Activated CD8-positive, alpha-beta T cell treated with anti-CD3 and anti-CD28 coated beads for 36 hours (primary cell): ENCODE data around the gene PIGV. TPM values are rescaled to one million over a fixed set of nuclear protein-coding genes. Genes with fewer than 3 reads are reported as not detected.
"Not testable (repeated sequence)": the region's sequence is repeated elsewhere in the genome, so short reads cannot be mapped to it uniquely, and the experiment has no call there.

Experiments
- ATAC-seq: fragments of 200-7000 bp; cut with Tn5 transposase; one replicate; pipeline ENCODE4 v1.10.0; 2021; ENCODE audit warnings: mild to moderate bottlenecking, moderate library complexity
- CTCF ChIA-PET: fragments of 350-600 bp; sonication (Branson Sonifier 250); formaldehyde crosslinking; loops from one replicate; lab custom pipeline; 2021; ENCODE audit warnings: antibody characterized with exemption; lab: Charles Lee
- POLR2A ChIA-PET: fragments of 350-600 bp; sonication (Branson Sonifier 250); formaldehyde crosslinking; loops from one replicate; lab custom pipeline; 2021; ENCODE audit warnings: antibody characterized with exemption; lab: Charles Lee
- DNase-seq: peaks from one replicate; pipeline ENCODE4 v3.0.0-alpha.2; 2020
- H3K27ac Mint-ChIP-seq: one replicate; pipeline ENCODE4 v1.8.0; 2021; ENCODE audit warnings: mild to moderate bottlenecking, mixed read lengths
- H3K27me3 Mint-ChIP-seq: one replicate; pipeline ENCODE4 v1.8.0; 2021; ENCODE audit warnings: mixed read lengths
- H3K36me3 Mint-ChIP-seq: one replicate; pipeline ENCODE4 v1.8.0; 2021; ENCODE audit warnings: low read depth, mixed read lengths
- H3K4me1 Mint-ChIP-seq: one replicate; pipeline ENCODE4 v1.8.0; 2021; ENCODE audit warnings: low read depth, mixed read lengths
- H3K4me3 Mint-ChIP-seq: one replicate; pipeline ENCODE4 v1.8.0; 2021; ENCODE audit warnings: mild to moderate bottlenecking, moderate library complexity, mixed read lengths
- H3K9me3 Mint-ChIP-seq: one replicate; pipeline ENCODE4 v1.8.0; 2021; ENCODE audit warnings: mixed read lengths
- intact Hi-C: fragments of 100-400 bp; cut with micrococcal nuclease; formaldehyde crosslinking; loops from one replicate; pipeline ENCODE4 v1.10.0; 2022
- total RNA-seq, 2 experiments: library from RNA; stranded (reverse); gene quantifications; one replicate each; pipeline ENCODE4 v1.2.3, GENCODE V29; 2021
- TF ChIP-seq, protein P1 (sequence below): fragments of 200-600 bp; IDR thresholded peaks from one replicate; pipeline ENCODE4 v1.8.0; 2022; ENCODE audit warnings: antibody characterized with exemption, mild to moderate bottlenecking

The PIGV gene
- total RNA-seq, 2 experiments from 2014 or later, result 21.2 to 23.9 TPM

GRCh38 chr1:26838474-26839338 is 51.0 kb downstream of the PIGV start:
- TF ChIP-seq, protein P1, sequence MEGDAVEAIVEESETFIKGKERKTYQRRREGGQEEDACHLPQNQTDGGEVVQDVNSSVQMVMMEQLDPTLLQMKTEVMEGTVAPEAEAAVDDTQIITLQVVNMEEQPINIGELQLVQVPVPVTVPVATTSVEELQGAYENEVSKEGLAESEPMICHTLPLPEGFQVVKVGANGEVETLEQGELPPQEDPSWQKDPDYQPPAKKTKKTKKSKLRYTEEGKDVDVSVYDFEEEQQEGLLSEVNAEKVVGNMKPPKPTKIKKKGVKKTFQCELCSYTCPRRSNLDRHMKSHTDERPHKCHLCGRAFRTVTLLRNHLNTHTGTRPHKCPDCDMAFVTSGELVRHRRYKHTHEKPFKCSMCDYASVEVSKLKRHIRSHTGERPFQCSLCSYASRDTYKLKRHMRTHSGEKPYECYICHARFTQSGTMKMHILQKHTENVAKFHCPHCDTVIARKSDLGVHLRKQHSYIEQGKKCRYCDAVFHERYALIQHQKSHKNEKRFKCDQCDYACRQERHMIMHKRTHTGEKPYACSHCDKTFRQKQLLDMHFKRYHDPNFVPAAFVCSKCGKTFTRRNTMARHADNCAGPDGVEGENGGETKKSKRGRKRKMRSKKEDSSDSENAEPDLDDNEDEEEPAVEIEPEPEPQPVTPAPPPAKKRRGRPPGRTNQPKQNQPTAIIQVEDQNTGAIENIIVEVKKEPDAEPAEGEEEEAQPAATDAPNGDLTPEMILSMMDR, result no peak
- Mint-ChIP-seq H3K36me3 (peaks cover 51% of the 10 kb centered on the region), H3K27me3 (no peaks in the 10 kb centered on the region), H3K4me1 (peaks cover 27% of the 10 kb centered on the region), H3K4me3 (no peak overlapping the region), H3K27ac (peak overlapping the region; percentile 85), H3K9me3 (no peaks in the 10 kb centered on the region)
- peak; percentile 73 for DNase-seq
- ChIA-PET CTCF (interaction anchor here (0.8 to 2.1 kb wide), 5 partner anchors 8 to 62 kb away, joined by 3 to 9 read pairs (median 4); partner anchors contain the start of gene GPATCH3), POLR2A (interaction anchor here (0.6 to 2.5 kb wide), 7 partner anchors 12 to 51 kb away, joined by 3 to 12 read pairs (median 4); partner anchors contain the start of genes GPN2 and ZDHHC18)
- intact Hi-C loops, result no loop called here
- ATAC-seq, result peak; percentile 91

DNA sequence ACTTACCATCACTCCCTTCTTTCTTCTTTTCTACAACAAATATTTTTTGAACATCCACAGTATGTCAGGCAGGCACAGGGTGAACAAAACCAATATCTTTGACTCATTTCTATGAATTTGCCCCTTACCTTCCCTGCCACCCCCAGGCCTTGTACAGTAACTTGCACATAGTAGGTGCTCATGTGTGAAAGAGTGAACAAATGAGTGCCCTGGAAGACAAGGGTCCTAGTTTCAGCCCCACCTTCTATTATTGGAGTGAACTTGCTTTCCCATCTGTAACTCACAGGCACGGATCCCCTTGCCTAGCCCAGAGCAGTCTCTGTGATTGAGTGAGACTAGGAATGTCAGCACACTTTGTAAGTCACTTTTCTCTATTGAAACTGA is 51.6 kb downstream of the PIGV start:
- H3K27me3 Mint-ChIP-seq, result no peaks in the 10 kb centered on the region
- ChIA-PET POLR2A (interaction anchor here (0.9 to 2.5 kb wide), 6 partner anchors 13 to 291 kb away, joined by 3 to 12 read pairs (median 4); partner anchors contain the start of genes GPN2 and ZDHHC18), CTCF (interaction anchor here (0.8 to 2.1 kb wide), 4 partner anchors 9 to 61 kb away, joined by 3 to 9 read pairs (median 6); partner anchors contain the start of gene GPATCH3)
- intact Hi-C loops, result no loop called here
- H3K9me3 Mint-ChIP-seq, result no peaks in the 10 kb centered on the region
- no peak overlapping the region for H3K4me3 Mint-ChIP-seq
- DNase-seq (no peak), ATAC-seq (no peak)
- H3K36me3 Mint-ChIP-seq, result peaks cover 50% of the 10 kb centered on the region
- H3K4me1 Mint-ChIP-seq, result peaks cover 24% of the 10 kb centered on the region
- peak overlapping the region; percentile 85 for H3K27ac Mint-ChIP-seq
- TF ChIP-seq, protein P1, result no peak

DNA sequence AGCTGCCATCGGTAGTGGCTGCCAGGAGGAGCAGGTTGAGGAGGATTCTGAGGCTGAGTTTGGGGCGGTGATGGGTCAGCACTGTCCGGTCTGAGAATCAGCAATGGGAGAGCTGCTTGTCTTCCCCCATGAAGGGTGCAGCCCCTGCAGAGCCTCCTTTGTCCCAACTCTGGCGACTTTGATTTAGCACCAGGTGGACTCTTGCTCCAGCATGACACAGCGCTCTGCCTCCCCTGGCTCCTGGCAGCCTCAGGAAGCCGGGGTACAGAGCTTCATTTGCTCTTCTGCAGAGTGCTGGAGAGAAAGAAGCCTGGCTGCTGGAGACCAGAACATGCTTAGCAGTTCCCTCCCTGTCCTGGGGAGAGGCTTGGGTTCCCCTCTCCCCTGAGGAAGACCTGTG is 52.0 kb downstream of the PIGV start:
- Mint-ChIP-seq H3K27me3 (no peaks in the 10 kb centered on the region), H3K27ac (peak overlapping the region; percentile 85), H3K9me3 (no peaks in the 10 kb centered on the region), H3K36me3 (peaks cover 49% of the 10 kb centered on the region), H3K4me3 (no peak overlapping the region), H3K4me1 (peaks cover 22% of the 10 kb centered on the region)
- ChIA-PET CTCF (no interaction called here), POLR2A (interaction anchor here (1.0 to 2.5 kb wide), 4 partner anchors 18 to 291 kb away, joined by 3 to 12 read pairs (median 4); partner anchors contain the start of gene GPN2)
- TF ChIP-seq, protein P1, result no peak
- intact Hi-C loops, result no loop called here
- no peak for DNase-seq
- no peak for ATAC-seq

DNA sequence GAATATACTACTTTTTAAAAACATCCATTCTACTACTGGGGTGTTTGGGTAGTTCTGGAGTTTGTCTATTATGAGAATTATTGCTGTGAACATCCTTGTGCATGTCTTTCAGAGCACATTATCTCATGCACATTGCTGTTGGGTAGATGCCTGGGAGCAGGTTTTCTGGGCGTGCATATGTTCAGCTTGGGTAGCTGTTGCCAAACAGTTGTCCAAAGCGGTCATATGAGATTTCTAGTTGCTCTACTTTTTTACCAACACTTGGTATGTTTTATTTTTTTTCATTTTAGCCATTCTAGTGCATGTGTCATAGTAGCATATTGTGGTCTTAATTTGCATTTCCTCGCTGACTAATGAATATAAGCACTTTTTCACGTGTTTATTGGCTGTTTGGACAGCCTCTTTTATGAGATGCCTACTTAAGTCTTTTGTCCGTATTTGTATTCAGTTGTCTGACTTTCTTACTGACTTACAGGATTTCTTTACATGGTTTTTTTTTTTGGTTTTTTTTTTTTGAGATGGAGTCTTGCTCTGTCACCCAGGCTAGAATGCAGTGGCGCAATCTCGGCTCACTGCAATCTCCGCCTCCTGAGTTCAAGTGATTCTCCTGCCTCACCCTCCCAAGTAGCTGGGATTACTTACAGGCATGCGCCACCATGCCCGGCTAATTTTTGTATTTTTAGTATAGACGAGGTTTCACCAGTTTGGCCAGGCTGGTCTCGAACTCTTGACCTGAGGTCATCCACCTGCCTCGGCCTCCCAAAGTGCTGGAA is 56.9 kb downstream of the PIGV start:
- H3K4me1 Mint-ChIP-seq, result peaks cover 5% of the 10 kb centered on the region
- H3K4me3 Mint-ChIP-seq, result no peak overlapping the region
- no peaks in the 10 kb centered on the region for H3K9me3 Mint-ChIP-seq
- H3K27me3 Mint-ChIP-seq, result no peaks in the 10 kb centered on the region
- H3K36me3 Mint-ChIP-seq, result peaks cover 33% of the 10 kb centered on the region
- CTCF ChIA-PET, result no interaction called here
- H3K27ac Mint-ChIP-seq, result no peak overlapping the region
- DNase-seq (no peak), ATAC-seq (no peak)
- intact Hi-C loops, result no loop called here
- TF ChIP-seq, protein P1, result no peak
- POLR2A ChIA-PET, result no interaction called here

DNA sequence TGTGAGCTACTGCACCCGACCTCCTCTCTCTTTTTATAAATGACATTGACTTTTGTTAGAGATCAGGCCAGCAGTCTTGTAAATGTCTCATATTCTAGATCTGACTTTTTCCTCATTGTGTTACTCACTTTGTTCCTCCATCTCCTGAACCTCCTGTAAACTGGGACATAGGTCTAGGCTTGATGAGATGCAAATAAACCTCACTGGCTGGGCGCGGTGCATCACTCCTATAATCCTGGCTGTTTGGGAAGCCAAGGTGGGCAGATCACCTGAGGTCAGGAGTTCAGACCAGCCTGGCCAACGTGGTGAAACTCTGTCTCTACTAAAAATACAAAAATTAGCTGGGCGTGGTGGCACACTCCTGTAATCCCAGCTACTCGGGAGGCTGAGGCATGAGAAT is 60.1 kb downstream of the PIGV start:
- POLR2A ChIA-PET, result interaction anchor here (2.0 kb wide), 1 partner anchor 14 kb away, joined by 4 read pairs; no protein-coding TSS in a partner anchor
- Mint-ChIP-seq H3K36me3 (peaks cover 48% of the 10 kb centered on the region), H3K27ac (peak overlapping the region; percentile 22)
- H3K4me1 Mint-ChIP-seq, H3K4me3 Mint-ChIP-seq, intact Hi-C loops, ATAC-seq, H3K9me3 Mint-ChIP-seq, H3K27me3 Mint-ChIP-seq, DNase-seq: not testable (repeated sequence)
- CTCF ChIA-PET, result interaction anchor here (1.0 kb wide), 1 partner anchor 36 kb away, joined by 3 read pairs; no protein-coding TSS in a partner anchor
